Activated naive CD4-positive, alpha-beta T cell treated with anti-CD3 and anti-CD28 coated beads for 36 hours (primary cell): Measurements from ENCODE around the gene GRIP1. TPM values are rescaled to one million over a fixed set of nuclear protein-coding genes. Genes with fewer than 3 reads are reported as not detected.

Source experiments
- CTCF ChIA-PET: fragments of 350-600 bp; sonication (Branson Sonifier 250); formaldehyde crosslinking; loops from one replicate; lab custom pipeline; 2021; ENCODE audit warnings: antibody characterized with exemption; lab: Charles Lee
- DNase-seq: peaks from one replicate; pipeline ENCODE4 v3.0.0-alpha.2; 2020
- H3K27ac Mint-ChIP-seq: one replicate; pipeline ENCODE4 v1.8.0; 2021; ENCODE audit warnings: mild to moderate bottlenecking, mixed read lengths
- H3K27me3 Mint-ChIP-seq: one replicate; pipeline ENCODE4 v1.8.0; 2021; ENCODE audit warnings: low read depth, mixed read lengths
- H3K36me3 Mint-ChIP-seq: one replicate; pipeline ENCODE4 v1.8.0; 2021; ENCODE audit warnings: low read depth, mixed read lengths
- H3K4me1 Mint-ChIP-seq: one replicate; pipeline ENCODE4 v1.8.0; 2021; ENCODE audit warnings: low read depth, mixed read lengths
- H3K4me3 Mint-ChIP-seq: one replicate; pipeline ENCODE4 v1.8.0; 2021; ENCODE audit warnings: mild to moderate bottlenecking, moderate library complexity, mixed read lengths
- H3K9me3 Mint-ChIP-seq: one replicate; pipeline ENCODE4 v1.8.0; 2021; ENCODE audit warnings: mixed read lengths
- intact Hi-C: fragments of 100-400 bp; cut with micrococcal nuclease; formaldehyde crosslinking; loops from one replicate; pipeline ENCODE4 v1.15.1; 2023
- total RNA-seq, 2 experiments: library from RNA; stranded (reverse); gene quantifications; one replicate each; pipeline ENCODE4 v1.2.3, GENCODE V29; 2021

Gene GRIP1
- total RNA-seq, 2 experiments from 2014 or later: 1.2 to 2.2 TPM

DNA sequence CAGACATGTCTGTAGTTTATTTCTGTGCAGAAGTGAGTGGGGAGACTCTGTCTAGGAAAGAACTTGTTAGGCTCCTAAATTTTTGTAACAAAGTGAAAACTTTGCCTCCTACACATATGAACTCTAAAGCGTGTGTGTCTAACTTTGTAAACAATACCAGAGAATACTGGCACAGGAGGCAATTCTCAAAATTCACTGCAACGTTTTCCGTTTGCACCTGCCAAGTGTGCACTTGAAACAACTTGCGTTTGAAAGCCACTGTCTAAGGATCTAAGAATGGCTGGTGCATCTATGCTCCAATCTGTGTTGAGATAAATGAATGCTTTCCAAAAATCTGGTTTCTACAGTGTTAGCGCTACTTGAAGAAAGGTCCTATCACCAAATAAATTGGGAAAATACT is 15.3 kb downstream of the GRIP1 start:
- Mint-ChIP-seq H3K36me3 (no peaks in the 10 kb centered on the region), H3K9me3 (no peaks in the 10 kb centered on the region), H3K4me1 (no peaks in the 10 kb centered on the region), H3K4me3 (no peak overlapping the region), H3K27ac (no peak overlapping the region), H3K27me3 (peaks cover 10% of the 10 kb centered on the region)
- intact Hi-C loops: no loop called here
- no peak for DNase-seq
- CTCF ChIA-PET: no interaction called here

DNA sequence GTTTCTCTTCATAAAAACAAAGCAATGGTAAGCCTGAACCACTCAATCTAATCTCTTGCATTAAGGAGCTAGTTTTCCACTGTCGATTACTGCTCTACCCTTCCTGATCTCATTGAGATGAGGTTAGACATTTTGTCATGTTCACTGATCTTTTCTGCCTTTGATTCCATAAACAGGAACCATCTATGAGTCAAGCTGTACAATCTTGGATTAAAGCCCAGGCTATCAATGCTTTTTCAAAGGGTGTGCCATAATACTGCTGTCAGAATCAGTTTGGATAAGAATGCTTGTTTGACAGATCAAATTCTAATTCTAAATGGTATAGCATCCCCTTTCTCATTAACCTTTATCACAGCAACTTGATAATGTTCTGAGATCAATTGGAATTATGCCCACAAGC is 16.1 kb downstream of the GRIP1 start:
- no peak for DNase-seq
- Mint-ChIP-seq H3K4me3 (no peak overlapping the region), H3K36me3 (no peaks in the 10 kb centered on the region), H3K4me1 (no peaks in the 10 kb centered on the region), H3K27ac (no peak overlapping the region), H3K9me3 (no peaks in the 10 kb centered on the region), H3K27me3 (peaks cover 4% of the 10 kb centered on the region)
- CTCF ChIA-PET: interaction anchor here (0.6 kb wide), 1 partner anchor 62 kb away, joined by 3 read pairs; no protein-coding TSS in a partner anchor
- intact Hi-C loops: no loop called here

DNA sequence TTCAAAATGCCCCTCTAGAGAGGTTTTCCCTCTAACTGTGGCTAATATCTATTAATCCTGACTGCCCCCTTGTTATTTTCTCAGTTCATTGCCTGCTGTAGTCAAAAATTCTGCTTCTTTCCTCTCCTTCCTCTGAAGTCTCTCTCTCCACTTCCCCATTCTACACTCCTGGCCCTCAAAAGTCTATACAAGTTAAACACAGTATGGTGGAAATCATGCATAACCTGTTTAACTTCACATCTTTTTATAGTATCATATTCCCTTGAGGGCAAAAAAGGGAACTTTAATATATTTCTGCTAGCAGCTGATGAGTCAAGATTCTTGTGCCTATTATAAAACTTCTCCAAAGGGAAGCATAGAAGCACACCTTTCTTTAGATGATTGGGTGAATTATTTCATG is 16.7 kb downstream of the GRIP1 start:
- Mint-ChIP-seq H3K4me3 (no peak overlapping the region), H3K27ac (no peak overlapping the region), H3K27me3 (peaks cover 4% of the 10 kb centered on the region), H3K9me3 (no peaks in the 10 kb centered on the region), H3K36me3 (no peaks in the 10 kb centered on the region), H3K4me1 (no peaks in the 10 kb centered on the region)
- intact Hi-C loops: no loop called here
- CTCF ChIA-PET: no interaction called here
- no peak for DNase-seq

DNA sequence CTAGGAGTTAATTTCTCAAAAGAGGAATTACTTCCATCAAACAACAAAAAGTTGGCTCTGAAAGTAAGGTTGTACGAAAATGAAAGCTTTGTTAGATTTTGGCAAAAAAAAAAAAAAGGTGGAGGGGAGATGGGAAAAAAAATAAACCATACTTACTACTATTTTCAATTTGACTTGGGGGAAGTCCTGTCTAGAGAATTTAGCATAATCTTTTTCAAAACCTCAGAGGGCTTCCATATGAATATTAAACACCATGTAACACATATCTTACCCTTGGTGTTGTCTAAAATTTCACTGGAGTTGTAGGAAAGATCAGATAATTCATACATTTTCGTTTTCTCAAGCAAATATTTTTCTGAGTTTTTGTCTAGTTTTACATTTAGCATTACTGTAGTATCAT is 17.5 kb downstream of the GRIP1 start:
- H3K4me3 Mint-ChIP-seq: no peak overlapping the region
- H3K27me3 Mint-ChIP-seq: peaks cover 2% of the 10 kb centered on the region
- no peak overlapping the region for H3K27ac Mint-ChIP-seq
- no peaks in the 10 kb centered on the region for H3K36me3 Mint-ChIP-seq
- H3K9me3 Mint-ChIP-seq: no peaks in the 10 kb centered on the region
- DNase-seq: no peak
- intact Hi-C loops: no loop called here
- CTCF ChIA-PET: no interaction called here
- no peaks in the 10 kb centered on the region for H3K4me1 Mint-ChIP-seq

DNA sequence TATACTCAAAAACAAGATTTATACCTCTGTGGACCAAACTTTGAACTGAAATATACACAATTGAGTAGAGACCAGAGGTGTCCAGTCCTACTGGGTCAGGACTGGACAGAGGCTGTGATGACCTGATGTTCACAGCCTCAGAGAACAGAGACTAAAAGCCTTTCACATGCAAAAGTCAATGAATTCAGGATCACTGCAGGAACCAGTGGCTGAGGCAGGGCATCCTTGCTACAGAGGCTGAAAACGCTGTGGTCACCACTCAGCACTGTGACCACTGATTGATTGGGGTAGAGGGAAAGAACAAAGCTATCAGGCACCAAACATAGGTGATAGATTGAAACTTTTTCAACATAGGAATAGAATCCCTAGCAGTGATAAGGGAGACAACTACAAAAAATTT is 25.1 kb downstream of the GRIP1 start:
- intact Hi-C loops: no loop called here
- H3K27ac Mint-ChIP-seq: no peak overlapping the region
- H3K9me3 Mint-ChIP-seq: no peaks in the 10 kb centered on the region
- no peaks in the 10 kb centered on the region for H3K27me3 Mint-ChIP-seq
- no peak overlapping the region for H3K4me3 Mint-ChIP-seq
- DNase-seq: no peak
- H3K36me3 Mint-ChIP-seq: no peaks in the 10 kb centered on the region
- CTCF ChIA-PET: no interaction called here
- no peaks in the 10 kb centered on the region for H3K4me1 Mint-ChIP-seq

DNA sequence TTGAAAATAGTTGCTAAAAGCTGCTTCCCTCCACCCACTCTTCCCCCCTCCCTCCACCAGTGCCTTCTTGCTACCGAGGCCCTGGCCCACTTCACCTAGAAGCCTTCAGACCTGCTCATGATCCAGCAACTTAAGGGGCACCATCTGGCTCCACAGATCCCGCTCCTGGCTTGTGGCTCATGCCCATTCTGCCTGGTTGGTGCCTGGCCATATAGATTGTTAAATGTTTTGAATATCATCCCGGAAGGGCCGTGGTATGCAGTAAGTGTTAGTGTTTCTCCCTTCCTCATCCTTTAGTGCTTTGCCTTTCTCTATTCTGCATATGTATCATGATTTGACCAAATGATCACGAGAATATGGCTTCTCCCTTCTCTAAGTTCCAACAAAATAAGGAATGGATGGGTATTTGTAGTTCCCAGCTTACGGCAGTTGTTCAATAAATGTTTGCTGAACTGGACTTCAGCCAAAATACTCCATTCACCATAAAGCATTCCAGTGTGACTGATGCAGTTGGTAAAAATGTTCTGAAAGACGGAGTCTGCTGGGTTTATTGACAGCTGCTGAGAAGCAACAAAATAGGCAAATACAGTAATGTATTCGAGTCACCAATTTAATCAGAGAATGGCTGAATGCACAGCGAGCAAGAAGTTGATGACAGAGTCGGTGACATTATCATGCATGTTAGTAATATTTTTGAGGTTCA is 30.7 kb downstream of the GRIP1 start:
- Mint-ChIP-seq H3K4me3 (no peak overlapping the region), H3K9me3 (no peaks in the 10 kb centered on the region), H3K27me3 (no peaks in the 10 kb centered on the region), H3K4me1 (no peaks in the 10 kb centered on the region), H3K36me3 (no peaks in the 10 kb centered on the region), H3K27ac (no peak overlapping the region)
- CTCF ChIA-PET: no interaction called here
- intact Hi-C loops: no loop called here
- DNase-seq: no peak

DNA sequence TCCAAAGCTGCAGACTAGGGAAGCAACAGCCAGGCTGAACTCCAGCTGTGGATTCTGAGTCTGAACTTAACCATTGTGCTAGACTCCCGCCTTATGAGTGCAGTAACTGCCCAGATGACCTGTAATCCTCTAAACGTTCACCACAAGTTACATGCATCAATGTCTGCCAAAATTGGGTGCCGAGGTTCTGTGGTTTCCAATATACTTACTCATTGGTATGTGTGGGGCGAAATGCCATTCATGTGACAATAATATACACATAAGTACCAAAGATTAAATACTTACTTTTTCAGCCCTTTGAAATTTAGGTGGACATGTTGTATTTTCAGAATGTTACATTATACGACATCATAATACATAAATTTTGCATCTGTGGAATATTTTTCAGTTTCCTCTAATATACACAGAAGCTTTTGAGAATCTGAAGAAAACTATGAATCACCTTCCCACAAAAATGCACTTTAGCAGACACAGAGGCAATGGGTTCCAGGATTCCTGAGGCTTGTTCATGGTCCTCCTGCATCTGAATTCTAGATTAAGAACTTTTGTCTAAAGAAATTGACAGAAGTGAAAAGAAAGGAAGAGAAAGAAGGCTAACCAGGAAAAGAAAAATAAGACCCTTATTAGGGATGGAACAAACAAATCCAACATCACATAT is 31.7 kb downstream of the GRIP1 start:
- no peak for DNase-seq
- CTCF ChIA-PET: no interaction called here
- intact Hi-C loops: no loop called here
- Mint-ChIP-seq H3K36me3 (no peaks in the 10 kb centered on the region), H3K9me3 (no peaks in the 10 kb centered on the region), H3K4me1 (no peaks in the 10 kb centered on the region), H3K27ac (no peak overlapping the region), H3K27me3 (no peaks in the 10 kb centered on the region), H3K4me3 (no peak overlapping the region)

DNA sequence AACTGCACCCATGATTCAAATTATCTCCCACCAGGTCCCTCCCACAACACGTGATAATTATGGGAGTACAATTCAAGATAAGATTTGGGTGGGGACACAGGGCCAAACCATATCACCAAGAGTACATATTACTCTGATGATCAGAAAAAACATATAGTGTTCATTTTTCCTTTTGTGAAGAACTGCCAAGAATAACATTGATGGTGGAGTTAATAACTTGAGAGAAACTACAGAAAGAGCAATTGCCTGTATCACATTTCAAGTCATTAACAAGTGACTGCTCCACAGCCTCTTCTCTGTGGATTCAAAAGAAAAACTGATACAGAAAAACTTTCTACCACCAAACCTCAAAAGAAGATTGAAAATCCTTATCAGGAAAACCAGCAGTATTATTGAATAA is 34.7 kb downstream of the GRIP1 start:
- Mint-ChIP-seq H3K27ac (no peak overlapping the region), H3K4me1 (no peaks in the 10 kb centered on the region), H3K27me3 (no peaks in the 10 kb centered on the region), H3K9me3 (no peaks in the 10 kb centered on the region), H3K36me3 (no peaks in the 10 kb centered on the region), H3K4me3 (no peak overlapping the region)
- intact Hi-C loops: no loop called here
- CTCF ChIA-PET: no interaction called here
- no peak for DNase-seq

DNA sequence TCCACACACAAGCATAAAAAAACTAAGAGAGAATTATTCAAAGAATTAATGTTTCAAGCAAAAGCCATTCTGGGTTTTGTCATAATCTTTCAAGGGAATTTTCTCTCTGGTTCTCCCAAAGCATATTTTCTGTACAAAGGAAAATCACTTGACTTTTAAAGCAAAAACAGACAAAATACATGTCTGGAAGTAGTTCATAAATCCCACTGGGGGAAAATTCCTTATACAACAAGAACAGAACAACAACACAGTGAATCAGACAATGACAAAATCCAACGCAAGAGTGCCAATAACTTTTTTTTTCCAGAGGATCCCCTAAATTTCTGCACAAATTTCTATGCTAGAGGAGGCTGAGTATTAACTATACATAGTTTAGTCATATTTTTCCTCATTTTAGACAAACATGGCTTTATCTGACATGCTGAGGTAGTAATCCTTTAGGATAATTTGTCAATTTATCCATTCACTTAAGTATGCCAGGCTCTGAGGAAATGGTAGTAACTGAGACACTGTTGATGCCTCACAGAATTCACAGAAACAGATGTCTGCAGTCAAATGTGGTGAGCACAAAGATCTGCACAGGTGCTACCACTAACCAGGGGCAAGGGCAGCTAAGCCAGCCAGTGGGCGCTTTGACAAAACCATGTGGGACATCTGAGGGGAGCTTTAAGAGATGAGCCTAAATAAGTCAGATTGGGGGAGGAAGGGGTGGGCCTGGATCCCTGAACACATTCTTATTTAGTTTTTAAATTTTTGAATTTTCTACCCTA is 38.0 kb downstream of the GRIP1 start:
- intact Hi-C loops: no loop called here
- CTCF ChIA-PET: no interaction called here
- Mint-ChIP-seq H3K36me3 (no peaks in the 10 kb centered on the region), H3K27ac (no peak overlapping the region), H3K4me1 (no peaks in the 10 kb centered on the region), H3K9me3 (no peaks in the 10 kb centered on the region), H3K27me3 (no peaks in the 10 kb centered on the region), H3K4me3 (no peak overlapping the region)
- DNase-seq: no peak

DNA sequence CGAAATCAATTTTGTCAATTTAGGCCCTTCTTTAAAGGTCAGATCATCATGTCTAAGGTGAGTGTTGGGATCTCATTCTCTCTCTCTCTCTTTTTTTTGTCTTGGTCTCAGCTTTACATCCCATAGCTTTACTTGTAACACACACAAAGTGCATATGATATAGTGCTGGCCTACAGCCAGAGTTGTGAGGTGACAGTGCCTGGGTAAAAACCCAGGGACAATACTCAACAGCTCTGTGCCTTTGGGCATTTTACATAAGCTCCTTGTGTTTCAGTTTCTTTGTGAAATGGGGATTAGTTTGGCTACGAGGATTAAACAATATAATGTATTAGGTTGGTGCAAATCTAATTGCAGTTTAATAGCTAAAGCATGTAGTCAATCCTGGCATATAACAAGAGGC is 40.2 kb downstream of the GRIP1 start:
- Mint-ChIP-seq H3K27me3 (no peaks in the 10 kb centered on the region), H3K27ac (no peak overlapping the region), H3K36me3 (no peaks in the 10 kb centered on the region), H3K9me3 (no peaks in the 10 kb centered on the region), H3K4me3 (no peak overlapping the region), H3K4me1 (no peaks in the 10 kb centered on the region)
- DNase-seq: no peak
- CTCF ChIA-PET: no interaction called here
- intact Hi-C loops: no loop called here

DNA sequence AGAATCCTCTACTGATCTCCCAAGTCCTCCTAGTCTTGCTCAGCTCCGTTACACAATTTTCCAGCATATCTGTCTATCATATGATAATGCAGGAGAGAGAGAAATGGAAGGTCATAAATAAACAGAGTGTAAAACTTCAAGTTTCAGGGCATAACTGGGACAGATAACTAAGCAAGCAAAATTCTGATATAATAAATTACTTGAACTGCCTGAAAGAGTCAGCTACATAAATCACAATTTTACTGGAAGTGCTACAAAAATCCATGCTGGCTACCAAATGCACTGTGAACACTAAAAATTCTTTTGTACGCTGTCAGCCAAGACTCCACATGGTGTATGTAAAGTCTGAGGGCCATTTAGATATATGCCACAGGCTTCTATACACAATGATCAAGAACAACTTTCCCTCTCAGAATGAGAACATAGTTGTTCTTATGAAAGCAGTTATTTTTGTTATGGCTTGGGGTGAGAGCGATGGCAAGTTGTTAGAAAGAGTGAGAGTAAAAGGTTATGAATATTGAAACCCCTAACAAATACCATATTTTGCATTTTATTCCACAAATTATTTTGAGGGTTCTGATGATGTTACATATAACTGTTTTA is 41.1 kb downstream of the GRIP1 start:
- CTCF ChIA-PET: no interaction called here
- Mint-ChIP-seq H3K9me3 (no peaks in the 10 kb centered on the region), H3K27ac (no peak overlapping the region), H3K27me3 (no peaks in the 10 kb centered on the region), H3K4me1 (no peaks in the 10 kb centered on the region), H3K4me3 (no peak overlapping the region), H3K36me3 (no peaks in the 10 kb centered on the region)
- DNase-seq: no peak
- intact Hi-C loops: no loop called here

DNA sequence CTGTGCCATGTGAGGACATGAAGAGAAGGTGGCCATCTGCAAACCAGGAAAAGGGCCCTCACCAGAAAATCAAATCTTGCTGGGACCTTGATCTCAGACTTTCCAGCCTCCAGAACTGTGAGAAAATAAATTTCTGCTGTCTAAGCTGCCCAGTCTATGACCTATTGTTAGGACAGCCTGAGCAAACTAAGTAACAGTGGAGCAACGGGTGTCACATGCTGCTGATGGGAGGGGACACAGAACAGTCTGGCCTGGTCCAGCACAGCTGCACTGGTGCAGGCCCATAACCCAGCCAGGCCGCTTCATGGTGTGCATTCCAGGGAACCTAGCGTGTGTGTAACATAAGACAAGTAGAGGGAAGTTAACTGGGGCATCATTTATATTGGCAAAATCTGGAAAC is 42.1 kb downstream of the GRIP1 start:
- Mint-ChIP-seq H3K27ac (no peak overlapping the region), H3K4me3 (no peak overlapping the region), H3K9me3 (no peaks in the 10 kb centered on the region), H3K27me3 (no peaks in the 10 kb centered on the region), H3K4me1 (no peaks in the 10 kb centered on the region), H3K36me3 (no peaks in the 10 kb centered on the region)
- DNase-seq: no peak
- intact Hi-C loops: no loop called here
- CTCF ChIA-PET: no interaction called here
